Measurements from ENCODE around the gene COL6A3.

Gene COL6A3

DNA sequence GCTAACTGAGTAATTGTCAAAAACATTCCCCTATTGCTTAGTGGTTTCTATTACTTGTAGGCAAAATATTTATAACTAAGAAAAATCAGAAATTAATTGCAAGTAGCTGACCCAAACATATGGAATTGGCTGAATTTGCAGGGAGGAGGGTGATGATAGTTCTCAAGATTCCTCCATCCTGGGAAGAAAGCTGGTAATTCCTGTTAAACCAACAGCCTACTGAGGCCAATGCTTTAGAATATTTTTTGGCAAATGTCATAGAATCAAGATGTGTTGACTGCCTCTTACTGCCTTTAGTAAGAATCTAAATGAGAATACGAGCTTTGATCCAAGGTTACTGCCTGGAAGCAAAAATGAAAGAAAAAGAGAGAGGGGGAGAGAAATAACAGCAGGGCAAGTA is 120.0 kb downstream of the COL6A3 start:
- DNase-seq: no peak

DNA sequence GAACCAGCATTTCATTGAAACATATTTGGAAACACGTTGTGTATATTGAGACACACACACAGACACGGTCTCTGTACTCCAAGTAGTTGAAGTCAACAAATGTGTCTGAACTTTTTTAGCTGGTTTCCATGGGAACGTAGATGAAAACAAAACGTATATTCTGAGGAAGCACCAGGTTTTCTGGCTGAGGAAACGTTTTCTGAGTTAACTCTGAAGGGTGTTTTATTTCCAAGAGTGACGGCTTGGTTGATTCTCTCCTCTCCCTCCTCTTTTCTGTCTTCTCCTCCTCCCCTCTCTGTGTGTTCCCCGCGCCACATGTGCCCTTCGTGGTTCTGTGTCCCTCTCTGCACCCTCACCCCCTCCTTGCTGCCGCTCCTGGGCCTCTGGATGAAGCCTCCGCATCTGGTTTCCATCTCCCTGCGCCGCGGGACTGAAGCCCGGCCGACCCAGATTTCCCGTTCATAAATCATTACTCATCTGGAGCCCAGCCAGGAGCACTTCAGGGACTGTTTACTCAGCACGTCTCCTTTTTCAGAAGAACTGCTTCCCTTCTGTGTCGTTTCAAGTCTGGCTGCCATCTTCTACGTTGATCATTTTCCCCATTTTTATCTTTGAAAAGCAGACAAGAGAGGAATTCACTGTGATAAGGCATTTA is 122.7 kb downstream of the COL6A3 start:
- DNase-seq: peak; percentile 84

DNA sequence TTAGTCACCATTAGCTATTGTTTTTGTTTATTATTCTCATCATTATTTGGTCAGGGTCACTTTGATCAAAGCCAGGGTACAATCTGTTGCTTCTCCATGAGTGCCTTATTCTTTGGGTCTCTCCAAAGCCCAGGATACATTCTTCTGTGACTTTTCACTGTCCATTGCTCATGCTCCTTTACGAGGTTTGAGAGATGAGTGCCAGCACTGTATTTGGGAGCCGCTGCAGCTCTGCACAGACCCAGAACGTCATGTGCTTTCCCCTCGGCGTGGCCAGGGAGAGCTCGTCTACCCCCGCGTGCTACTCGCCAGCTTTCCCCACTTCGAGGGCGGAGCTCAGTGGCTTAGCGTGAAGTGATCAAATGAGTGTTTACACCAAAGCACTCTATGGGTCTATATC is 123.7 kb downstream of the COL6A3 start:
- DNase-seq: no peak

DNA sequence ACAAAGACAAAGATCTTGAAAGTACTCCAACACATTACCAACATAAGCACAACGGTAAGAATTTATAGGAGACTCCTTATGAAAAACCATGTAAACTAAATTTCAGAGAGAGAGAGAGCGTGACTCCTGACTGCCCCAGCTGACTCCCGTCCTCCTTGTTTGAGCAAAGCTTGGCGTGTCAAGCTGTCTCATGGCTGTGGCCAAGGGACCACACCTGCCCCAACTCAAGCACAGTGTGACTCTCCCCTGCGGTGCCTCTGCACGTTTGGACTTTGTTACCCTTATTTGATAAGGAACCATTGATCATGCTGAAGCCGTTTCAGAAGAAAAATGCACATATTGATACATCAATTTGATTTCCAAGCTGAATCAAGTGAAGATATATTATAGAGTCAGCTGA is 124.8 kb downstream of the COL6A3 start:
- DNase-seq: no peak

DNA sequence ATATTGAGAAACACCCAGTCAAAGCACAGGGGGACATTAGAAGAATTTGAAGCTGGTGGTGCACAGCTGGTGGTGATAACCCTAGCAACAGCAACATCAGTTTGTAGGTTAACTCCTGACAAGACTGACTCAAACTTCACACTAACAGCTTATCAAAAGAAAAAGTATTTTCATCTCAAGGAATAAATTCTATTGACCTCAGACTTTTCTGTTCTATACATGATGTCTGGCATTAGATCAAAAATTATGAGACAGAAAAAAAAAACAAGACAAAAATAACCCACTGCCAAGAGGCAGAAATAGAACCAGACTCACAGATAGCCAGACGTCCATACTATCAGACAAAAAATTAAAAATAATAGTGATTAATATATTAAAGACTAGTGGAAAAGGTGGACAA is 126.1 kb downstream of the COL6A3 start:
- no peak for DNase-seq

DNA sequence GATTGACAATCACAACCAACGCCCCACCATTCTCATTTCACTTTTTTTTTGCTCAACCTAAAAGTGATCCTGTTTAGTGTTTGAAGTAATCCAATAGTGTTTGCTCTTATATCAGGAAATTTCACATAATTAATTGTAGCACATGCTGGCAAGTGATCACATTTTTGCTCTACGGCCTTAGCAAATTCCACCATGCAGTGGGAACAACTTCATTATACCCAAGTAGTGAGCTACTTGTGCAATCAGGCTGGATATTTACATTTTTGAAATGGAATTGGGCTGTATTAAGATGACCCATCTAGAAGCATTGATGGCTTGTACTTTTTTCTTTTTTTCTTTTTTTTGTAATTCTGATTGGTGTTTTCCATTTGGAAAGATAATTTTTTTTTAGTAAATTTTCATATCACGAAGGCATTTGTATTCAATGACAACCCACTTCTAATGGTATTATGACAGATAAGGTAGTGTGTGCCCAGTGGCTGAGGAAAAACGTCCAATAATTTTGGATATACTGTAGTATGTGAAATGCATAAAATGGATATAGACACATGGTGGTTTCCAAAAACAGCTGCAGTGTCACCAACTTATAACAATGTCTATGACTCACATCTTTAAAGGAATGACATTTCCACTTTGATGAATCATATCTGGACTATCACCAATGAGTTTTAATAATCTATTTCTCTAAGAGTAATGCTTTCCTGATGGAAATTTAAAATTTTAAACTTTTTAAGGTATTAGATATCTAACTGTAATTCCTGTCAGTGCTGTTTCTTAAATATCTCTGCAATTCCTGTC is 130.6 kb downstream of the COL6A3 start:
- peak; percentile 49 for DNase-seq

DNA sequence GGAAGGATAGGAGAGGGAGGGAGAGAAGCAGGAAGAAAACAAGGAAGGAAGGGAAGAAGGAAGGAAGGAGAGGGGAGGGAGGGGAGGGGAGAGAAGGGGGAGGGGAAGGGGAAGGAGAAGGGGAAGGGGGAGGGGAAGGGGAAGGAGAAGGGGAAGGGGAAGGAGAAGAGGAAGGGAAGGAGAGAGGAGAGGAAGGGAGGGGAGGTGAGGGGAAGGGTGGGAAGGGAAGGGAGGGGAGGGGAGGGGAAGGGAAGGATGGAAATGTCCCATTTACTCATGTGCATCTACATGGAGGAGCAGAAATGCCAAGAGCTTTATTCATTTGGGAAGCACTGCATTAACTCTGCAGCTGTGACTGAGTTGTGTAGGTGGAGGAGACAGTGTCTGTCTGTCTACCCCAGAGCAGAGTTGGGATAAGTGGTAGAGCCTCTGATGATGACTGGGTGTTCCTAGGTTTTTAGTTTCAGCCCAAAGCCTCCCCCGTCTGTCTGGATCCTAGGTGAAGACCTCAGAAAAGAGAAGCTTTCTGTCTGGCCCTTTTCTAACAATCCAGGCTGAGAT is 131.3 kb downstream of the COL6A3 start:
- no peak for DNase-seq

DNA sequence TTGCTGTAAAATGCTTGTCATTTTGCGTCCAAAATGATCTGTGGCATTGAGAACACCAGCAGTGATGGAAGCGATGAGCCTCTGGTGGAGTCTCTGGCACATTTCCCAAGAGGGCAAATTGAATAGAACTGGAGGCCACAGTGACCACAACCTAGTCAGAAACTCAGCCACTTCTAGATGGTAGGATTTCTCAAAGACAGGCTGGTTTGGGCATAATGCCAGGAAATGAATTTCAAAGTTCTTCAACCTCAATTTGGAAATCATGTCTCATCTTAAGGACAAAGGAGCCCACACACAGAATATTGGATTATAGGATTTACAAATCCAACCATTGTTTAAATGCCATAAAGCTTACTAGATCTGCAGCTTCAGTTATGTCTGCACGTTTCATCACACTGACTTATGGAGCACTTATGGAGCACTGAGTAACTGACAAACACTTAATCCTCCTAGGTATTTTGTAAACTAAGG is 132.1 kb downstream of the COL6A3 start:
- DNase-seq: peak; percentile 48

DNA sequence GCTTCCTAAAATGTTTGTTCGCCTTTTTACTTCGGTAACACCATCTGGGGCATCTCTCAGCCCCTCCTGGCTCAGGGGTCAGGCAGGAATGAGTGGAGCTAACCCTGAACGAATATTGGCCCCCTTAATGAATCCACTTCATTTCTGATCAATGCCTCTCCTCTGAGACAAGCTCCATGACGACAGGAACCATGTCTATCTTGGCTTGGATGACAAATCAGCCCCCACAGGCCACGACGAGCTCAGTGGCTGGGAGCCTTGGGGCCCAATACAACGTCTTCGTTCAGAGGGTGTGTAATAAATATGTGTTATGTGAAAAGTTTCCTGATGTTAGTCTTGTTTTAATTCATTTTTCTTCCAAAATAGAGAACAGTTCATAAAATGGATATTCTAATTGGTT is 133.0 kb downstream of the COL6A3 start:
- no peak for DNase-seq

DNA sequence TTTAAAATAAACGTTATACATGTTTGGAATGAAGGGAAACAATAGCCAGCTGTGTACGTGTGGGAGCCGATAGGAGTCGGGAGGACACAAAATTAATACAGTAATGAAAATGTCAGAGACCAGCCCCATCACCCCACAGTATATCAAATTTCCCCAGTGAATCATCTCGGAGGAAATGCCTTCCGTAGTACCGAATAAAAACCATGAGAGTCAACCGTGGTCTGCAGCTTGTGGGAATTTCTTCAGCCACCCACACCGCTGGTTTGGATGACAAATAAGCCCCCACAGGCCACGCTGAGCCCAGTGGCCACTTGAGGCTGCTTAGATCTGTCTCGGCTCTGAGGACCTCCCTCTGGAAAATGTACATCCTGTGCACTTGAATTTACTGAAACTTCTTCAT is 133.7 kb downstream of the COL6A3 start:
- no peak for DNase-seq

DNA sequence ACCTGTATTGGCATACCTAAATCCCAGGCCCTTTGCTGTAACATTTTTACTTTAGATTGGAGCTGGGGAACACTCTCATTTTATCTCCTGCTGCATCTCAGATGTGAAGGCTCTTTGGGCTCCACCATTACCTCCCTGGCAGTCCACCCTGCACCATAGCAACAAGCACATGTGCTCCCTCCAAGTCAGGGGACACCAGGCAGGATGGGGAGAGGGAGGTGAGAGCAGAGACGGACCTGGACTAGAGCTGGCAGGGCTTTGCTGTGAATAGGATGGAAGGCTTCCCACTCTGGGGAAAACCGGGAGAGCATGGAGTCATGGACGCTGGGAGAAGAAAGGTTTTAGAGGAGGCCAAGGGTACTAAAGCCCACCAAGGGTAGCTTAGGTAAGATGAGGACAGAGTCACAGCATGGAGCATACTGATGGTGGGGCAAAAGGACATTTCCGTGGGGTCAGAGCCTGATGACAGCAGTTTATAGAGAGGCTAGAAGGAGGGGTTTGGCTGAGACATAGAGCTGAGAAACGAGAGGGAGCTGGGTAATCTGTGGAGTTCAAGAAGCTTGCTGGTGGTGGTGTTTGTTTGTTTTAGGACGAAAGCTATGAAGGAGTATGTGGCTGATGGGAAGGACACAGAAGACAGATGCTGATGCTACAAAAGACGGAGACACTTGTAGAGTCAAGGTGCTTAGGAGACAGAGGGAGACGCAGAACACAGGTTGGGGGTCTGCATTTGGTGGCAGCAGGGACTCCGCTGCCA is 134.8 kb downstream of the COL6A3 start:
- no peak for DNase-seq

DNA sequence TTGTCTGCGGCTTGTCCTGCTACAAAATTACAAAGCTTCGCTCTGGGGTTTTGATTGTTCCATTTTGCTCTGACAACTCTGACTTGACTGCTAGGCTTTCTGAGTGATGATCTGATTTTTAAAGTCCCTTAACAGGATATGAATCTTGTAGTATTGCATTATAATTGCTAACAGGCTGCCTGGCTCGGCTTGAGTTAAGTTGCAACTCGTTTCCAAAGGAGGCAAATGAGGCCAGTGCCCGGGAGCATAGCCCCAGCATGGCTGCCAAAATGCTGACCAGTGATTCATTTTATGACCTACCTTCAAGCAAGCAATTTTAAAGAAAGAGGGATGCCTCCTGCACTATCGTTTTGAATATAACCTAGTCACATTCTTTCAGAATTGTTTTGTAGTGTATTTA is 135.4 kb downstream of the COL6A3 start:
- DNase-seq: no peak

DNA sequence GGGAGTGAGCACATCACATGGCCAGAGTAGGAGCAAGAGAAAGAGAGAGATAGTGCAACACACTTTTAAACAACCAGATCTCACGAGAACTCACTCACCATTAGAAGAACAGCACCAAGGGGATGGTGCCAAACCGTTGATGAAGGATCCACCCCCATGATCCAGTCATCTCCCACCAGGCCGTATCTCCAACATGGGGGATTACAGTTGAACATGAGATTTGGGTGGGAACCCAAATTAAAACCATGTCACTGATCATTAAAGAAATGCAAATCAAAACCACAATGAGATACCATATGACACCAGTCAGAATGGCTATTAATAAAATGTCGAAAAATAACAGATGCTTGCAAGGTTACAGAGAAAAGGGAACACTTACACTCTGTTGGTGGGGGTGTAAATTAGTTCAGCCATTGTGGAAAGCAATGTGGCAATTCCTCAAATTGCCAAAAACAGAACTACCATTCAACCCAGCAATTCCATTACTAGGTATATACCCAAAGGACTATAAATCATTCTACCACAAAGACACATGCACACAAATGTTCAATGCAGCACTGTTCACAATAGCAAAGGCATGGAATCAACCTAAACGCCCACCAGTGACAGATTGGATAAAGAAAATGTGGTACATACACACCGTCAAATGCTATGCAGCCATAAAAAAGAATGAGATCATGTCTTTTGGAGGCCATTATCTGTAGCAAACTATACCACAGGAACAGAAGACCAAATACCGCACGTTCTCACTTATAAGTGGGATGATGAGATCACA is 137.1 kb downstream of the COL6A3 start:
- no peak for DNase-seq
